ENCODE measurements around the gene VPS72.
"Not testable (repeated sequence)": the region's sequence is repeated elsewhere in the genome, so short reads cannot be mapped to it uniquely, and the experiment has no call there.

Gene VPS72

GRCh38 chr1:151189637-151190445 lies at the start of gene VPS72:
TSS of gene VPS72 (minus strand) at chr1:151190197. CDS start at chr1:151190121, 76 bp downstream.
- peak; percentile 77 for DNase-seq

GRCh38 chr1:151238467-151238739 lies 48.4 kb upstream of the VPS72 start:
- no peak for DNase-seq

- no peak for DNase-seq
These were observed 47.9 kb upstream of the VPS72 start for GRCh38 chr1:151237678-151238466.

- no peak for DNase-seq
These were observed 45.2 kb upstream of the VPS72 start for GRCh38 chr1:151235235-151235634.

- no peak for DNase-seq
These were observed 32.1 kb upstream of the VPS72 start for GRCh38 chr1:151222130-151222529.

- no peak for DNase-seq
These were observed 31.6 kb upstream of the VPS72 start for GRCh38 chr1:151221616-151222015.

- DNase-seq, result no peak
These were observed 23.6 kb upstream of the VPS72 start for GRCh38 chr1:151213560-151213959.

- no peak for DNase-seq
These were observed 22.1 kb upstream of the VPS72 start for GRCh38 chr1:151211972-151212705.

- DNase-seq, result no peak
These were observed 20.8 kb upstream of the VPS72 start for GRCh38 chr1:151210830-151211229.

- not testable (repeated sequence) for DNase-seq
These were observed 15.5 kb upstream of the VPS72 start for GRCh38 chr1:151205381-151205965.

GRCh38 chr1:151199873-151200581 lies 10.0 kb upstream of the VPS72 start:
- DNase-seq, result no peak

- DNase-seq, result peak; percentile 98
These were observed 8.5 kb upstream of the VPS72 start, which contains the start of gene PIP5K1A for GRCh38 chr1:151198254-151199127. TSS of gene PIP5K1A (plus strand) at chr1:151198552. CDS start at chr1:151198997, 445 bp downstream.

GRCh38 chr1:151197863-151198253 lies 7.9 kb upstream of the VPS72 start:
- DNase-seq, result no peak

- peak; percentile 71 for DNase-seq
These were observed 6.3 kb upstream of the VPS72 start for GRCh38 chr1:151196292-151196800.

GRCh38 chr1:151194894-151195594 lies 5.0 kb upstream of the VPS72 start:
- not testable (repeated sequence) for DNase-seq

- DNase-seq, result no peak
These were observed 3.9 kb upstream of the VPS72 start for GRCh38 chr1:151193856-151194255.

GRCh38 chr1:151193304-151193703 lies 3.3 kb upstream of the VPS72 start:
- DNase-seq, result no peak

- no peak for DNase-seq
These were observed 2.0 kb upstream of the VPS72 start for GRCh38 chr1:151192047-151192446.

GRCh38 chr1:151188667-151189066 lies 1.3 kb downstream of the VPS72 start:
- DNase-seq, result not testable (repeated sequence)

- no peak for DNase-seq
These were observed 2.8 kb downstream of the VPS72 start for GRCh38 chr1:151187205-151187604.

All from NCI-H748 treated with DMSO at 0.1 percent for 48 hours (cell line).